Measurements from ENCODE around the gene UBE2Z. TPM values are rescaled to one million over a fixed set of nuclear protein-coding genes. Genes with fewer than 3 reads are reported as not detected.

UBE2Z gene
- total and polyA plus RNA-seq, 2 of the 13 experiments (the other 11 are each of a cell fraction or from before 2014, with no cell fraction given): 63.2 to 122 TPM

- TF ChIP-seq HNF4G (IDR thresholded peaks at IDR 0.05; ENCODE audit: borderline replicate concordance, low read depth, low read length): no peak
- peak; percentile 75; the same call in 1 of the 2 replicates for TF ChIP-seq HNF4G (CRISPR knock-in tag; IDR thresholded peaks at IDR 0.05; ENCODE audit: borderline replicate concordance, low read depth)
- TF ChIP-seq MYNN (CRISPR knock-in tag; IDR thresholded peaks at IDR 0.05; ENCODE audit: low read depth): no peak; the same call in none of the 2 replicates
- no peak for TF ChIP-seq GPBP1L1 (CRISPR knock-in tag; IDR thresholded peaks at IDR 0.05)
- TF ChIP-seq ZNF850 (CRISPR knock-in tag; conservative IDR thresholded peaks at IDR 0.05): peak; percentile 75; the same call in 1 of the 2 replicates
- TF ChIP-seq ZNF34 (CRISPR knock-in tag; IDR thresholded peaks at IDR 0.05; ENCODE audit: borderline replicate concordance): no peak
- peak; percentile 95 for TF ChIP-seq CREB1 (IDR thresholded peaks at IDR 0.05)
- TF ChIP-seq CREB1 (CRISPR knock-in tag; IDR thresholded peaks at IDR 0.05): peak; percentile 98
- peak; percentile 58 for TF ChIP-seq ARID5B (CRISPR knock-in tag; IDR thresholded peaks at IDR 0.05)
- TF ChIP-seq ZNF468 (CRISPR knock-in tag; IDR thresholded peaks at IDR 0.05): no peak
- TF ChIP-seq SMYD3 (CRISPR knock-in tag; IDR thresholded peaks at IDR 0.05): peak; percentile 65; the same call in 1 of the 2 replicates
- TF ChIP-seq HDAC2 (CRISPR knock-in tag; IDR thresholded peaks at IDR 0.05): peak; percentile 94
- no peak for TF ChIP-seq SIX1 (CRISPR knock-in tag; IDR thresholded peaks at IDR 0.05; ENCODE audit: borderline replicate concordance)
- no peak; a peak in 1 of 4 replicates for TF ChIP-seq NR2F1 (CRISPR knock-in tag; IDR thresholded peaks at IDR 0.05)
- TF ChIP-seq THAP9 (CRISPR knock-in tag; IDR thresholded peaks at IDR 0.05; ENCODE audit: borderline replicate concordance): peak; percentile 92; the same call in 1 of the 2 replicates
- TF ChIP-seq HNF1B (CRISPR knock-in tag; IDR thresholded peaks at IDR 0.05): peak; percentile 81
- no peak; the same call in 1 of the 2 replicates for TF ChIP-seq ZNF101 (CRISPR knock-in tag; IDR thresholded peaks at IDR 0.05; ENCODE audit: borderline replicate concordance, low read depth)
- TF ChIP-seq ZNF614 (CRISPR knock-in tag; IDR thresholded peaks at IDR 0.05; ENCODE audit: borderline replicate concordance): peak; percentile 54; the same call in 1 of the 2 replicates
- 0 out of 2 replicates have a peak, but pooled peaks have one; percentile 46 for TF ChIP-seq HNRNPL (IDR thresholded peaks at IDR 0.05; ENCODE audit: low read depth, low read length)
Measured at GRCh38 chr17:48944515-48945260, 36.5 kb downstream of the UBE2Z start, which contains the start of gene SNF8 (continued).

Data from HepG2 (cell line).